ENCODE results near the gene DAD1.

Gene DAD1

DNA sequence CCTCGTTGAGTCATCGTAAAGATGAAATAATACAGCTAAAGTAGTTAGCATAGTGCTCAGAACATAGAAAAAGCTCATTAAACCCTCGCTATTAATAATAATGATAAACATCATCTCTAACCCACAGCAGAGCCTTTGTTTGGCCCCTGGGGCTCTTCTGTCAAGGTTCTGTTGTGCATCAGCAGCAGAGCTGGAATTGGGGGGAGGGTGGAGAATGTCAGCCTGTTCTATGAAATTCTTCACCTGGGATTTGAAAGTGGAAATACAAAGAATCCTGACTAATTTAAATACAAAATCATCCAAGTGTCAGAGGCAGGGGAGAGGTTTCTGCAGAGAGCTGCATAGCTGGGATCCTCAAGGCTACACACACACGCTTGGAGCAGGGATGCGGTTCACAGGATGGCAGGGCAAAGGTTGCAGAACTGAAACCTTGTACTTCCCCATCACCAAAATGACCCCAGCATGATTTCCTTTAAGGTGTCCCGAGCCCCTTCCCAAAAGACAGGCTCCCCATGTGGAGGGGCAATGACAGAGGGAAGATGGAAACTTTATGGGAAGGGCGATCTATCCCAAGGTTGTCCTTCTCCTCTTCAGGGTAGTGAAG, 71.8 kb downstream of the DAD1 start:
- H3K4me1 Mint-ChIP-seq, result peaks cover 64% of the 10 kb centered on the region
- peak overlapping the region; percentile 78 for H3K4me3 Mint-ChIP-seq
- H3K27ac Mint-ChIP-seq, result peak overlapping the region; percentile 99
- no peaks in the 10 kb centered on the region for H3K9me3 Mint-ChIP-seq
- peaks cover 100% of the 10 kb centered on the region for H3K36me3 Mint-ChIP-seq
- DNase-seq (ENCODE audit: low spot score in 2 of 2), result no peak
- ATAC-seq, result no peak

DNA sequence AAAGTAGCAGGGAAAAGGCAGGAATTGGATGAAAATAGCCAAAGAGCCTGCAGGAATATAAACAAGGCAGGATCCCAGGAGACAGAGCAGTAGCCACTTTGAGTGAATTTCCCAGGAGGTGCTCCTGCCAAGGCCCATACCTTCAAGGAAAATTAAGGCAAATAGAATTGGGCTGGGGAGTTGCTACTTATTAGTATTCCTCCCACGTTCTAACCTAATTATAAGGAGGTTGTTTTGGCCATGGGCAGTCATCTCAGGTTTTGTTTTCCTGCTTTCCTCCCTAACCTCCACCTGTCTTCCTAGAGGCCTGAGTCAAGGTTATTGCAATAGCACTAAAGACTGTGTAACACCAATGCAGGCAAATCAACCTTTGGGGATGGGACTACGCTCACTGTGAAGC, 73.1 kb downstream of the DAD1 start:
- ATAC-seq (no peak), DNase-seq (ENCODE audit: low spot score in 2 of 2) (no peak)
- Mint-ChIP-seq H3K27ac (peak overlapping the region; percentile 99), H3K9me3 (no peaks in the 10 kb centered on the region), H3K36me3 (peaks cover 100% of the 10 kb centered on the region), H3K4me3 (peak overlapping the region; percentile 78), H3K4me1 (peaks cover 60% of the 10 kb centered on the region)

All from stimulated activated effector memory CD8-positive, alpha-beta T cell treated with anti-CD3 and anti-CD28 coated beads, Interleukin-12 subunit alpha, Interleukin-12 subunit beta, amount 100 ng/mL, for 72 hours (primary cell).